Ishikawa (cell line): Measurements from ENCODE around the gene MATN4.

Source experiments
- CEBPB ChIP-seq: IDR thresholded peaks from 2 replicates; pipeline ENCODE4 v1.6.1; 2012
- CREB1 ChIP-seq: IDR thresholded peaks from 2 replicates; pipeline ENCODE4 v1.6.1; 2012; ENCODE audit warnings: low read depth
- EGR1 ChIP-seq: IDR thresholded peaks from 2 replicates; pipeline ENCODE4 v1.6.1; 2012
- EP300 ChIP-seq: IDR thresholded peaks from 2 replicates; pipeline ENCODE4 v1.6.1; 2012; ENCODE audit warnings: borderline replicate concordance
- FOXM1 ChIP-seq: IDR thresholded peaks from 2 replicates; pipeline ENCODE4 v1.6.1; 2012; ENCODE audit warnings: low read depth, borderline replicate concordance
- NFIC ChIP-seq: IDR thresholded peaks from 2 replicates; pipeline ENCODE4 v1.6.1; 2012
- RAD21 ChIP-seq: IDR thresholded peaks from 2 replicates; pipeline ENCODE4 v1.6.1; 2012; ENCODE audit warnings: low read depth
- TAF1 ChIP-seq: IDR thresholded peaks from 2 replicates; pipeline ENCODE4 v1.6.1; 2012; ENCODE audit warnings: low read depth, mild to moderate bottlenecking
- TCF12 ChIP-seq: IDR thresholded peaks from 2 replicates; pipeline ENCODE4 v1.6.1; 2012; ENCODE audit warnings: low read depth
- TEAD4 ChIP-seq: IDR thresholded peaks from 2 replicates; pipeline ENCODE4 v1.6.1; 2012
- YY1 ChIP-seq: IDR thresholded peaks from 2 replicates; pipeline ENCODE4 v1.6.1; 2012; ENCODE audit warnings: low read depth
- ZBTB7A ChIP-seq: IDR thresholded peaks from 2 replicates; pipeline ENCODE4 v1.6.1; 2012; ENCODE audit warnings: low read depth
- TF ChIP-seq, protein P1 (sequence below): IDR thresholded peaks from 2 replicates; pipeline ENCODE4 v1.6.1; 2012
- TF ChIP-seq, protein P2 (sequence below): IDR thresholded peaks from 2 replicates; pipeline ENCODE4 v1.6.1; 2012; ENCODE audit warnings: low read depth, mild to moderate bottlenecking
- TF ChIP-seq, protein P3 (sequence below): IDR thresholded peaks from 2 replicates; pipeline ENCODE4 v1.6.1; 2012

Gene MATN4

DNA sequence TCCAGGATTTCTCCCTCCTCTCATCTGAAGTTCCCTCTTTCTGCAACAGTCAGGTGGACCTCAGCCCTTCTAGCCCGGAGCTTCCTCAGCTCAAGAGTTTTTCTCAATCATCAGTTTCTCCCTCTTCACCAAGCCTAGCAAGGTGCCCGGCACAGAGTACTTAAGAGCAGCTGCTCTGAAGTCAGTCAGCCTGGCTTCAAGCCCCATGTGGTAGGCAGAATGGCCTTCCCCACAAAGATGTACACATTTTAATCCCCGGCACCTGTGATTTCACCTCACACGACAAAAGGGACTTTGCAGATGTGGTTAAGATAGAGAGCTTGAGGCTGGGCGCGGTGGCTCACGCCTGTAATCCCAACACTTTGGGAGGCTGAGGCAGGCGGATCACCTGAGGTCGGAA lies 16.6 kb downstream of the MATN4 start:
- TF ChIP-seq, protein P1, sequence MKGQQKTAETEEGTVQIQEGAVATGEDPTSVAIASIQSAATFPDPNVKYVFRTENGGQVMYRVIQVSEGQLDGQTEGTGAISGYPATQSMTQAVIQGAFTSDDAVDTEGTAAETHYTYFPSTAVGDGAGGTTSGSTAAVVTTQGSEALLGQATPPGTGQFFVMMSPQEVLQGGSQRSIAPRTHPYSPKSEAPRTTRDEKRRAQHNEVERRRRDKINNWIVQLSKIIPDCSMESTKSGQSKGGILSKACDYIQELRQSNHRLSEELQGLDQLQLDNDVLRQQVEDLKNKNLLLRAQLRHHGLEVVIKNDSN = no peak
- no peak for TF ChIP-seq CREB1

DNA sequence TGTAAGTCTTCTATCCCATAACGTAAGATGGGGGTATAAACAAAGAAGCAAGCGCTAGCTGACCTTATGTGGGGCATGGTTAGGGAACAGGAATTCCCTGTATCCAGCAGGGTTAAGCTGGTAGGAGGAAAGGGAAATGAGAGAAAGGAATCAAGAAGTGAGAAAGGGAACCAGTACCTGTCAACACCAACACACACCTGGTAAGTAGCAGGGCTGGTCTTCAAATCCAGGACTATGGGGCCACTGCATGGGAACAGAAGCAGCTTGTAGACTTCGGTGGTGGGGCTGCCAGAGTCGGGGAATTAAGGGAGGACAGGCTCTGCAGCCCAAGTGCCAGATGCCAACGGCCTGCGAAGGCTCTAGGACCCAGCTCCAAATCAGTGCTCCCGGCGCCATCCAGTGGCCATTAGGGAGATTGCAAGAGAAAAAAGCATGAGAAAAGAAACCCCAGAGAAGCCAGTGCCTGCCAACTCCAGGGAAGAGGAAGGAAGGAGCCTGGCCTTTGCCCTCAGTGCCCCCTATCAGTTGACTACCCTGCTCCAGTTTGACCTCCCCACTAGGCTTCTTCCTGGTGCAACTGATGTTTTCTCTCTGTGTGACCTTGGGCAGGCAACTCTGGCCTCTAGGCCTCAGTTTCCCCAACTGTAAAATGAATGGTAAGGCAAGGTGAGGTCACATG lies 17.3 kb downstream of the MATN4 start:
- TF ChIP-seq, protein P2, sequence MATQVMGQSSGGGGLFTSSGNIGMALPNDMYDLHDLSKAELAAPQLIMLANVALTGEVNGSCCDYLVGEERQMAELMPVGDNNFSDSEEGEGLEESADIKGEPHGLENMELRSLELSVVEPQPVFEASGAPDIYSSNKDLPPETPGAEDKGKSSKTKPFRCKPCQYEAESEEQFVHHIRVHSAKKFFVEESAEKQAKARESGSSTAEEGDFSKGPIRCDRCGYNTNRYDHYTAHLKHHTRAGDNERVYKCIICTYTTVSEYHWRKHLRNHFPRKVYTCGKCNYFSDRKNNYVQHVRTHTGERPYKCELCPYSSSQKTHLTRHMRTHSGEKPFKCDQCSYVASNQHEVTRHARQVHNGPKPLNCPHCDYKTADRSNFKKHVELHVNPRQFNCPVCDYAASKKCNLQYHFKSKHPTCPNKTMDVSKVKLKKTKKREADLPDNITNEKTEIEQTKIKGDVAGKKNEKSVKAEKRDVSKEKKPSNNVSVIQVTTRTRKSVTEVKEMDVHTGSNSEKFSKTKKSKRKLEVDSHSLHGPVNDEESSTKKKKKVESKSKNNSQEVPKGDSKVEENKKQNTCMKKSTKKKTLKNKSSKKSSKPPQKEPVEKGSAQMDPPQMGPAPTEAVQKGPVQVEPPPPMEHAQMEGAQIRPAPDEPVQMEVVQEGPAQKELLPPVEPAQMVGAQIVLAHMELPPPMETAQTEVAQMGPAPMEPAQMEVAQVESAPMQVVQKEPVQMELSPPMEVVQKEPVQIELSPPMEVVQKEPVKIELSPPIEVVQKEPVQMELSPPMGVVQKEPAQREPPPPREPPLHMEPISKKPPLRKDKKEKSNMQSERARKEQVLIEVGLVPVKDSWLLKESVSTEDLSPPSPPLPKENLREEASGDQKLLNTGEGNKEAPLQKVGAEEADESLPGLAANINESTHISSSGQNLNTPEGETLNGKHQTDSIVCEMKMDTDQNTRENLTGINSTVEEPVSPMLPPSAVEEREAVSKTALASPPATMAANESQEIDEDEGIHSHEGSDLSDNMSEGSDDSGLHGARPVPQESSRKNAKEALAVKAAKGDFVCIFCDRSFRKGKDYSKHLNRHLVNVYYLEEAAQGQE = no peak
- TF ChIP-seq TAF1 (no peak), RAD21 (peak; percentile 98), FOXM1 (no peak), NFIC (no peak), TCF12 (no peak)

DNA sequence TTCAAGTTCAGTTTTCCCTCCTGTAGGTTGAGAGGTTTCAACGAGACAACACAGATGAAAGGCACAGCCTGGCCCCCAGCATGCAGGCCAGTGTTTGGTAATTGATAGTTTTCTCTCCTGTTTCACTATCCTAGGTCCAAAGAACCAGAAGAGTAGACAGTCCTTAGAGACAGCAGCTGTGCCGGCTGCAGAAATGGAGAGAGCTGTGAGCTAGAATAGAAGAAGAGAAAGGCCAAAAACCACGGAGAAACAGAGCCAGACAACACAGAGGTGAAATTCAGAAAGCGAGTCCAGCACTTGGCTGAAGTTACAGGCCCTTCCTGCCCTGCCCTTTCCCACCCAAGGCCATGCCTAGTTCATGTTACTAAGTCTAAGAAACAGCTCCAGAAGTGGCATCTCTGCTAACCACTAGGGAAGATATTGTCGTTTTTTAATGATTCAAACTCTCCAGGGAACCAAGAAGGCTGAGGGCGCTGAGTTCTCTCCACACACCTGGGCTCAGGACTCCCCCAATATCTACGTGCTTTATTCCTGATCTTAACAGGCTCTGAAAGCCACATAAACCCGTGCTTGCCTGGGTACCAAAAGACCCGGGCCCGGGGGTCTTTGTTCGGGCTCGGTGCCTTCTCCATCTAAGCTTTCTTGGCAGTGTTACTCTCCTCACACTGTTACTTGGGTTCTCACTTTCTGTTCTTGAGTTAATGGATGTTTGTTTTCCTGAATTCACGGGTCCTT lies 18.0 kb downstream of the MATN4 start:
- TF ChIP-seq EP300 (no peak), TEAD4 (no peak), CEBPB (no peak), TAF1 (no peak), YY1 (no peak), TCF12 (no peak), EGR1 (no peak), NFIC (no peak), FOXM1 (no peak), CREB1 (no peak), RAD21 (no peak), ZBTB7A (no peak)
- TF ChIP-seq, protein P1 = no peak
- TF ChIP-seq, protein P3, sequence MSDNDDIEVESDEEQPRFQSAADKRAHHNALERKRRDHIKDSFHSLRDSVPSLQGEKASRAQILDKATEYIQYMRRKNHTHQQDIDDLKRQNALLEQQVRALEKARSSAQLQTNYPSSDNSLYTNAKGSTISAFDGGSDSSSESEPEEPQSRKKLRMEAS = no peak

DNA sequence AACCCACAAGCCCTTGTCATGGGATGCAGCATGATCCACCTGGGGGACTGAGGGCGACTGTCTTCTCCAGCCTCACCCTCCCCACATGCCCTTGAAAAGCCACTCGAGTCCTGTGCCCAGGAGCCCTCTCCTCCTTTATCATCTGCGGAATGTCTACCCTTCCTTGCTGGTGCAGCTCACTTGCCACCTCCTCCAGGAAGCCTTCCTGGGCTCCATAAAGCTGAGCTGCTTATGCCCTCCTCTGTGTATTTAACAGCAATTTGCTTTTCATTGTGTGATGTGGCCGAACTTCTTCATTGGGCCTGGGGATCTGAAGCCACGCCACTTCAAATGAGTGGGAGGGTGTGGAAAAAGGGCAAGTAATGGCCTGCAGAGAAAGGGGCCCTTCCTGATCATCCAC lies 19.2 kb downstream of the MATN4 start:
- TF ChIP-seq CEBPB (no peak), CREB1 (no peak), EGR1 (no peak), YY1 (no peak), TEAD4 (no peak), RAD21 (no peak)
- TF ChIP-seq, protein P3 = no peak
- TF ChIP-seq, protein P1 = no peak

DNA sequence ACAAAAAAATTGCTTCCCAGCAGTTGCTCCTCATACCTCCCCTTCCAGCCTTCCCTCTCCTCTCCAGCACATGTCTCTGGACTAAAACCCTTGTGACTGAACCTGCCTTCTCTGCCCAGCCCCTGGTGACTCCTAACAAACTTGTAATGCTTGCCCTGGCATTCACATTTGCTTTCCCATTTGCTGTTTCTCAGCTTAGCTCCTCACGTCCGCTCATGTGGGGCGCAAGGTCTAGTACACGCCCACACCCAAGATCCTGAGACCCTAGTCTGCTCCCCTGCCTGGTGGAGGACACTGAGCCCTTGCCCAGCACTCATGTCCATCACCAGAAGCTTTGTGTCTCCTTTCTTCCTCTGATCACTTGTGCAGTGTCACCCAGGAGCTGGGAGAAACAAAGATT lies 19.7 kb downstream of the MATN4 start:
- TF ChIP-seq ZBTB7A = no peak
- TF ChIP-seq CEBPB = no peak
- TF ChIP-seq EGR1 = no peak
- no peak for TF ChIP-seq RAD21
- TF ChIP-seq, protein P3 = no peak
- no peak for TF ChIP-seq CREB1
- TF ChIP-seq TAF1 = no peak

DNA sequence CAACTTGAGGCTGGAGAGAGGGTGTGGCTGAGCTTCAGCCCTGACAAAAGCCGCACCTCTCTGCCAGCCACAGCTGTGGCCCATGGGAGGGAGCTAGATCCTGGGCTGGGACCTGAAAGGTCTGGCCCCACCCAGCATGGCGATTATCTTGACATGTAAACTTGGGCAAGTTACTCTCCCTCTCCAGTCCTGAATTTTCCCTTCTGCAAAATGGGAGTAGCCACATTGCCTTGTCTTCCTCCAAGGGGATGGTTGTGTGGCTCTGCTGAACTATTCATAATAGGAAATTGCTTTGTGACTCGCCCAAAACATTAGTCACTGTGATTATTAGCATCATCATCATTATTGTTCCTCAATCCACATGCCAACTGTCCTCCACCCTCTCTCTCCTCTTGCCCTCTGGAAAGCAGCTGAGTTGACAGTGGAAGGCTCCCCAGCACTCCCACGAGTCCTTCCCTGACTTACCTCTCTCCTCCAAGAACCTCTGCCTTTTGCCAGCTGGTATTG lies 24.5 kb downstream of the MATN4 start:
- no peak for TF ChIP-seq CEBPB
- no peak for TF ChIP-seq TAF1
- TF ChIP-seq YY1 = no peak
- no peak for TF ChIP-seq TEAD4
- no peak for TF ChIP-seq RAD21
- TF ChIP-seq ZBTB7A = no peak
- TF ChIP-seq, protein P3 = no peak
- TF ChIP-seq TCF12 = no peak
- TF ChIP-seq, protein P2 = no peak
- TF ChIP-seq CREB1 = no peak
- TF ChIP-seq, protein P1 = no peak
